HG03097 (cell line): ENCODE data around the gene CILP2.

ENCODE experiments used
- ATAC-seq: cut with Tn5 transposase; IDR thresholded peaks from one replicate; pipeline ENCODE4 v1.9.1; 2021; ENCODE audit not compliant: unreplicated experiment, low FRiP score

Gene CILP2

DNA sequence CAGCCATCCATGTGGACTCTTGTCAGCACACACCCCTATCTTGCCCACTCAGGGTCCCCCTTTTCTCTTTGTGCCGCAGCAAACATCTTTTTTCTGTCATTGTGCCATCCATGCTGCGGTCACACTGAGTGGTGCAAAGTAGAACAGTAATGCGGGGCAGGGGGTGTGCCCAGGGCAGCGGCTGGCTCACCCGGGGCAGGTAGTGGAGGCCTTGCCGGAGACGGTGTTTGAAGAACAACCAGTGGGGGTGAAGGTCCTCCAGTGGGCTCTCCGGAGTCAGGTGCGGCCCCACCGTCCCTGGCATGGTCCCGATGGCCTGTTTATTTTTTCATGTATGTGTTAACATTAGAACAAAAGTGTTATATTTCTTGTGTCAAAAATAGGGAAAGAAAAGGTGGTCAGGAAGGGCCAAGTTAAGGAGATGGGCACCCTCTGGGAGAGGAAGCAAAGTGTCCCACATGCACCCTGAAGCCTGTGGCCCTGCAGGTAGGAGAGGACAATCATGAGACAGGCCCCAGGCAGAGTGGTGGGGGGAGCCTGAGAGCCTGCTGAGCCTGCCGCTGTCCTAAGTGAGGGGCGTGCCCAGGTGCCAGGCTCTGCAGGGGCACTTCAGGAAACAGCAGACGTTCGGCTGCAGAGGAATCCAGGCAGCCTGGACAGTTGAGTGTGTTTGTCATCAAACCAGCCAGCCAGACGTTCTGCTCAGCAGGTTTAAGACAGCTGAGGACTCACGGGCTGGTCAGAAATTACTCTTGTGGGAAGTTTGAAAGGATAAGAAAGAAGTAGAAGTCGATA lies 35.1 kb upstream of the CILP2 start:
- ATAC-seq, result no peak

GRCh38 chr19:19504754-19505668 lies 33.1 kb upstream of the CILP2 start:
- no peak for ATAC-seq

- no peak for ATAC-seq
These were observed 32.3 kb upstream of the CILP2 start for GRCh38 chr19:19505669-19506326.

- no peak for ATAC-seq
These were observed 31.5 kb upstream of the CILP2 start for GRCh38 chr19:19506592-19506991.

DNA sequence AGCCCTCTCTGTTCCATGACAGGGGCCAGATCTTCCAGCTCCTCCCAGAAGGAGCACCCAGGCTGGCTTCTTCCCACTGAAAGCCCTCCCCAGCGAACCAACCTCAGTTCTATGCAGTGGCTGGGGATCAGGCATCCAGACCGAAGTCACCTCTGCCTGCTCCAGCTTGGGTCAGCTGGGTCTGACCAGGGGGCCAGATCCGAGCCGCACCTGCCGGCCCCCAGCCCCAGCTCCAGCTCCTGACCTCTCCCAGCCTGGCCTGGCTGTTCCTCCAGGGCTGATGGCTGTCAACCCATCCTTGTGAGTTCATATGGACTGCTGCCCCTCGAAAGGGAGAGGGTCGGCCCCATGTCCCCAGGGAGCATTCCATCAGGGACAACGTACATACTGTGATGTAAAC lies 30.7 kb upstream of the CILP2 start:
- ATAC-seq, result no peak

DNA sequence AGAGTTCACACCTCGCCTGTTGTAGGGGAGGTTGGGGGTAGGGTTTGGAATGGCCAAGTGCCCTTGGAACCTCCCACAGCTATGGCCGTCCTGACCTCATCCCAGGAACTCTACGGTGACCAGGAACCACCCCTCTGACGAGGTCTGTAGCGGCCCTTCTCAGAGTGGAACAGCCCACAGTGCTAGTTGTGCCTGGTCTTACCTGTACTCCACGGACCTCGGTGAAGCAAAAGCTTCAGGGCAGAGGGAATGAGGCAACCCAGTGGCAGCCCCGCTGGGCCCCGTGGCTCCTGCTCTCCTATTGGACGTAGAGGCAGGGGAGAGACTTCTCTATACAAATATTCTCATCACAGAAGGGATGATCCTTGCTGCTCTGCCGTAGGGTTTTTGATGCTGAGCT lies 29.8 kb upstream of the CILP2 start:
- no peak for ATAC-seq

GRCh38 chr19:19510432-19510831 lies 27.6 kb upstream of the CILP2 start:
- ATAC-seq, result no peak

GRCh38 chr19:19513682-19514081 lies 24.4 kb upstream of the CILP2 start:
- no peak for ATAC-seq

DNA sequence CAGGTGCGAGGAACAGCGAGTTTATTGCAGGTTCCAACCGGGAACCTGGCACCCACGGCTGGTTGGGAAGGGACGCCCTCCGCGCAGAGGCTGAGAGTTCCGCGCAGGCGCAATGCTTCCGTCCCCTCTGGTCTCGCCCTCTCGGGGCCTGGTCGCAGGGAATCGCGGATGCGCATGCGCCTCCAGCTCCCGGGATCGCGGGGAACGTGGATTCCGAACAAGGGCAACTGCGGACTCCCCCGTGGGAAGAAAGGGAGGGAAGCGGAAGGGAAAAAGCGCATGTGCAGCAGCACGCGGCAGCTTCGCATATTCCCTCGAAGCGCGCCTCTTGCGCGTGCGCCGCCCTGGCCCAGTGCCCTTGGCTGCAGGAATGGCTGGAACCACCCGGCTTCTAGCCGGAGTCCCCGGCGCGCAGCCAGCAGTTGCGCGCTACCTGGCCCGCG lies 23.8 kb upstream of the CILP2 start:
- ATAC-seq, result no peak

- no peak for ATAC-seq
These were observed 23.0 kb upstream of the CILP2 start, which contains the start of gene TSSK6 for GRCh38 chr19:19514881-19515641. TSS of gene TSSK6 (minus strand) at chr19:19515548. CDS start at chr19:19515427, 121 bp downstream.

- peak; percentile 84 for ATAC-seq
These were observed 22.2 kb upstream of the CILP2 start, which contains the start of gene NDUFA13 for GRCh38 chr19:19515642-19516519. TSS of gene NDUFA13 (plus strand) at chr19:19516225. CDS start at chr19:19516239, 14 bp downstream.

DNA sequence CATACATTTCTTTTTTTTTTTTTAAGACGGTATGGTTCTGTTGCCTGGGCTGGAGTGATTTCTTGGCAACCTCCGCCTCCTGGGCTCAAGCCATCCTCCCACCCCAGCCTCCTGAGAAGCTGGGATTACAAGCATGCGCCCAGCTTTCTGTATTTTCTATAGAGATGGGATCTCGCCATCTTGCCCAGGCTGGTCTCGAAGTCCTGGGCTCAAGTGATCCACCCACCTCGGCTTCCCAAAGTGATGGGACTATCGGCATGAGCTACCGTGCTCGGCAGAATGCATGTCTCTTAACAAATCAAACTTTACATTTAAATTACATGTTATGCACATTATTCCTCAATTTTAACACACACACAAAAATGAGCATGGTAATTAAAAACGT lies 20.8 kb upstream of the CILP2 start:
- no peak for ATAC-seq

DNA sequence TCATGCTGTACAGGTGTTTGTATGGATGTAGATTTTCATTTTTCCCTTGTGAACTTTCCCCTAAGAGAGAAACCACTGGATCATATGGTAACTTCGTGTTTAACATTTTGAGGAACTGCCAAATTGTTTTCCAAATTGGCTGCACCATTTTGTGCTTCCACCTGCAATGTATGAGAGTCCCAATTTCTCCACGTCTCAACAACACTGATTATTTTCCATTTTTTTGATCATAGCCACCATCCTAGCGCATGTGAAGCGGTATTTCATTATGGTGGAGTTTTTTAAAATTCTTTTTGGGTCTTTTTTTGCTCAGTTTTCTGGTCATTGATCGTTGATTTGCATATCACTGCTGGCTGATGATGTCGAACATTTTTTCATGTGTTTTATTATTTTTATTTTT lies 17.1 kb upstream of the CILP2 start:
- ATAC-seq, result no peak

- ATAC-seq, result no peak
These were observed 14.9 kb upstream of the CILP2 start for GRCh38 chr19:19523177-19523576.

DNA sequence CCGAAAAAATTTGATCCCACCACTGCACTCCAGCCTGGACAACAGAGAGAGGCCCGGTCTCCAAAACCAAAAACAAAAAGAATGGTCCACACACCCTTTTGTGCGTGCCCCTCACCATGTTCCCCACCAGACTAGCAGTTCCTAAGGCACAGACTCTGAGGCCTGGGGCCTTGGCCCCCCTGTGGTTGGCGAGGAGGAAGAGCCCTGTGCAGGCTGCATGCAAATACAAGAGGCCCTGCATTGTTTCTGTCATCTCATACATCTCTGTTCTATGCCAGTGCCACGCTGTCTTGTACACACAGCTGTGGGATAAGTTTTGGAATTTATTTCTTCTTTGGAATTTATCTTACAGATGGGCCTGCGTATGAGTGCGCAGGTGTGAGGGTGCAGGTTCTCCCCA lies 14.0 kb upstream of the CILP2 start:
- ATAC-seq, result no peak

DNA sequence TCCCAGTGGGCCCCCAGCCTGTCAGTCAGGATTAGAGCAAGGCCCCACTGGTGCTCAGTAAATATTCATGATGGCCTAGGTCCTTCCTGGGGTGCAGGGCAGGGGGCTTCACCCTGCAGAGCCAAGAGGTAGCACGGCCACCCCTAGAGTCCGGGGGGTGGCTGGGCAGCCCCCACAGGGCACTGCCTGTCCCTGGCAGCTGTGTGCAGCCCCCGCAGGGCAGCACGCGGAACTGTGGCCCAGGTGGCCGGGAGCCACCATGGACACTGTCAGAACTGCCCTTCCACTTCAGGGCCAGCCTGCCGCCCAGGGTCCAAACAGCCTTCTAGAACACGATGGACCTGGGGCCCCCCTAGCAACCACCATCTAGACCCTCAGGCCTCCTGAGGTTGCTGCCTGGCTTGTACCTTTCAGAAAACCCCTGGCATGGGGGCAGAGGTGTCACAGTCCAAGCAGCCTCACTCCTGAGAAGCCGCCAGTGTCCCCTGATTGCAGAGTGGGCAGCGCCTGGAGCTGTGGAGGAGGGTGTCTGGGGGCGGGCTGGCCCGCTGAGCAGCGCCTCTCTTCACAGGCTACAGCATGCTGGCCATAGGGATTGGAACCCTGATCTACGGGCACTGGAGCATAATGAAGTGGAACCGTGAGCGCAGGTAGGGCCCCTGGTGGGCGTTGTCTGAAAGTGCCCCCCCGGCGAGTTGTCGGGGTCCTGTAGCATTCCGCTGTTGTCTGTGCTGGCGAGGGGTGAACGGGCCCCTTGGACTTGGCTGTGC lies 12.3 kb upstream of the CILP2 start:
- no peak for ATAC-seq

- ATAC-seq, result no peak
These were observed 11.3 kb upstream of the CILP2 start for GRCh38 chr19:19526581-19527370.

GRCh38 chr19:19527371-19527656 lies 10.8 kb upstream of the CILP2 start:
- no peak for ATAC-seq
